Skeletal muscle cell (primary cell): Measurements from ENCODE around the gene KIF2A.
A peak's percentile ranks its signal among the peaks of the same experiment; 100 is the strongest.
"Not testable (repeated sequence)": the region's sequence is repeated elsewhere in the genome, so short reads cannot be mapped to it uniquely, and the experiment has no call there.

ENCODE experiments used
- DNase-seq: peaks from one replicate; pipeline ENCODE4 v3.0.0-alpha.2; 2010; ENCODE audit warnings: low read depth
- H3K4me3 ChIP-seq: 2 replicates; pipeline ENCODE4 v1.5.1; 2011; ENCODE audit warnings: low read depth, mild to moderate bottlenecking, control low read depth, low read length, moderate library complexity

Gene KIF2A

DNA sequence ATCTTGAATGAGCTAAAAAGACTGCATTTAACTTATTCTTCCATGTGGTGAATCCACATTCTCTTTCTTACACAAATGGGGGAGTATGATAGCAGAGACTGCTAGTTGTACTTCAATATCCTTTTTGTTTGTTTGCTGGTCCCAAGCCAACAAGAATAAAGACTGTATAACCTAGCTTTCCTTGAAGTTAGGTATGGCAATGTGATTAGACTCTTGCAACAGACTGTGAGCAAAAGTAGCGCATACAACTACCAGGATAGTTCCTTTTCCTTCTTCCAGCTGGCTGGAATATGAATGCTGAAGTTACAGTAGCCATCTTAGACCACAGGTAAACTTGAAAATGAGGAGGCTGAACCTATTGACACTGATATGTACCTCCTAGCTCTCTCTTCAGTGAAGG is 17.9 kb upstream of the KIF2A start:
- DNase-seq = no peak
- no peak overlapping the region for H3K4me3 ChIP-seq

DNA sequence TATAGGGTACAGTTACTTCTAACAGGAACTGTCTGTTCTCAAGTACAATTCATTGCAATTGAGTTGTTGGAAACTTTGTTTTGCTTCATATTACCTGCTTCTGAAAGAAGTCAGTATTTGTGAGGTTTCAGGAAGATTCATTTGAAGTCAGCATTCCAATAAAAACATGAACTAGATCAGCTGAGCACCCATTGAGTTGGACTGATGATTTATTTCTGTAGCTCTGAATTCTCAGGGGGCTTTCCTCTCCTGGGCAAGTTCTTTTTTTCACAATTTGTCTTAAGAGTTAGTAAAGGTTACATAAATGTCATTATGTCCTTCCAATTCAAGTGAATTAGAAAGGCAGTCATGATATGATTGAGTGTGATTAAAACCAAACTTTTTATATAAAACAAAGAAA is 16.2 kb upstream of the KIF2A start:
- H3K4me3 ChIP-seq = no peak overlapping the region
- no peak for DNase-seq

DNA sequence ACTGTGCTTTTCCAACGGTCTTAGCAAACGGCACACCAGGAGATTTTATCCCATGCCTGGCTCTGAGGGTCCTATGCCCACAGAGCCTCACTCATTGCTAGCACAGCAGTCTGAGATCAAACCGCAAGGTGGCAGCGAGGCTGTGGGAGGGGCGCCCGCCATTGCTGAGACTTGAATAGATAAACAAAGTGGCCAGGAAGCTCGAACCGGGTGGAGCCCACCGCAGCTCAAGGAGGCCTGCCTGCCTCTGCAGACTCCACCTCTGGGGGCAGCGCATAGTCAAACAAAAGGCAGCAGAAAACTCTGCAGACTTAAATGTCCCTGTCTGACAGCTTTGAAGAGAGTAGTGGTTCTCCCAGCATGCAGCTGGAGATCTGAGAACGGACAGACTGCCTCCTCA is 14.2 kb upstream of the KIF2A start:
- DNase-seq, H3K4me3 ChIP-seq: not testable (repeated sequence)

GRCh38 chr5:62296998-62297397 is 9.0 kb upstream of the KIF2A start:
- no peak for DNase-seq
- no peak overlapping the region for H3K4me3 ChIP-seq

DNA sequence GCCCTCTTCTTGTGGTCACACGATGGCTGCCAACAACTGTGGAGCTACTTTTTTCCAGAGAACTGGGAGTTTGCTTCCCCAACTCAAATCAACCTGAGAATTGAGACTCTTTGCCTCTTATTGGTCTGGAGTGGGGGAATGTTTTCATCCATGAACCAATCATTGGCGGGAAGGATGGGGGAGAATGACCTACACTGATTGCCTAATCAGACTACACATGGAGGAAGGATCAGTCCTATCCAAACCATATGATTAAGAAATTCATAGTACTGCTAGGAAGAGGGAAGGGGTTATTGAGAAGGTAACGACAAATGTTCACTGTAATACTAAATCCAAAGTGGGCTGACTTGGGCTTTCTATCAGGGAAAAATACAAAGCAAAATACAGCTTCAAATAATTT is 7.9 kb upstream of the KIF2A start:
- H3K4me3 ChIP-seq = no peak overlapping the region
- DNase-seq = no peak

DNA sequence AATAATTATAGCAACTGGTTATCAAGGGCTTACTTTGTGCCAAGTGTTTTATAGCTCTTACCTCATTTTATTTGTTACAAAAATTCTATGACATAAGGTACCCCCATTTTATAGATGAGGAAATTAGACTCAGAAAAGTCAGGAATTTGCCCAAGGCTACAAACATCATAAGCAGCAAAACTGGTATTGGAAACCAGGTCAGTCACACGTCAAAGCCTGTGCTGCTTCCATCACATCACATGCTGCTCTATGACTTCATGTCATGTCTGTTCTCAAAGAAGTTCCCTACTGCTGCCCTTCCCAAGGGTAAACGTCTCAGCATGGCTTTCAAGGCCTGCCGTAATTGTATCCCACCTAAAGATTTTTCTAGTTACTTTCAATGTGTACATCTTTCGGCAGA is 6.9 kb upstream of the KIF2A start:
- no peak for DNase-seq
- H3K4me3 ChIP-seq = no peak overlapping the region

GRCh38 chr5:62299600-62299999 is 6.4 kb upstream of the KIF2A start:
- DNase-seq = no peak
- no peak overlapping the region for H3K4me3 ChIP-seq

DNA sequence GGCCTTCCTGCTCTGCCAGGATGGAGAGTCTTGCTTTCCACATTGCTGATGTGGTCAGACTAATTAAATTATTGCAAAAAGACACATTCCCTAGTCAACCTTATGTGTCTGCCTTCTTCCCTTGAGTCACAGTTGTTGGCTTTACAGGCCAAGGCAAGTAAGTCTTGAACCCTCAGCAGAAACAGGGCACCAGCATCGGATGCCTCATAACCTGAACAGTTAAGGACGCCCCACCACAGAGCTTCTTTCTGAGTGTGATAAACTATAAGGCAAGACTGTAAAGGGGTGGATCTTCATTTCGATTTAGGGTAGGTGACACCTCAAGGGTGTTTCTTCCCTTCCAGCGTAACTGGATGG is 670 bp upstream of the KIF2A start:
- peak overlapping the region; percentile 91 for H3K4me3 ChIP-seq
- no peak for DNase-seq

- DNase-seq = no peak
- peak overlapping the region; percentile 91 for H3K4me3 ChIP-seq
These were observed 403 bp downstream of the KIF2A start for GRCh38 chr5:62306323-62306895.

GRCh38 chr5:62306896-62307689 is 1.1 kb downstream of the KIF2A start:
- no peak for DNase-seq

DNA sequence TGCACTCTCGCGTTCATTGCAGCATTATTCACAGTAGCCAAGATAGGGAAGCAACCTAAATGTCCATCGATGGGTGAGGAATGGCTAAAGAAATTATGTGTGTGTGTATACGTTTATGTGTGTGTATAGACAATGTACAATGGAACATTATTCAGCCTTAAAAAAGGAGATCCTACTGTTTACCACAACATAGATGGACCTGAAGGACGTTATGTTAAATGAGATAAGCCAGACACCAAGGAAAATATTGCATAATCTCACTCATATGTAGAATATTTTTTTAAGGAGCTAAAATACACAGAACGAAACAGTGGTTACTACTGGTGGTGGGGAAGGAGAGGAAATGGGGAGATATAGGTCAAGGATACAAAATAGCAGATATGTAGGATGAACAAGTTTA is 2.4 kb downstream of the KIF2A start:
- no peak overlapping the region for H3K4me3 ChIP-seq
- DNase-seq = no peak

More at GRCh38 chr5:62306896-62307689, 1.1 kb downstream of the KIF2A start:
- peak overlapping the region; percentile 91 for H3K4me3 ChIP-seq

DNA sequence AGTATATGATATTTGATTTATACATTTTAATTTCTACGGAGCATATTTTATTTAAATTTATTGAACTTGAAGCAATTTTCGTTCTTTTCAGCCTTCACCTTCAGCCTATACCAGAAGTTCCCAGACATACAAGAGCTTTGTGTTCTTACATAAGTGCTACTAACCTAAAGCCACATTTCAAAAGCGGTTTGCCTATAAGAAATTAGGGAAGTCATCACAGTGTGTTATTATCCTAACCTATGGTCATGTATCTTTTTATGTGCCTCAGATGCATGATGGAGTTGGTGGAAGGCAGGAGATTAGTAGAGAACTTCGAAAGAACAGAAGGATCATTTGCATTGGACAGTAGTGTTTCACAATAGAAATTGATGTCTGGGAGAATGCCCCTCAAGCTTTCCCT is 3.1 kb downstream of the KIF2A start:
- no peak for DNase-seq
- no peak overlapping the region for H3K4me3 ChIP-seq

- DNase-seq = no peak
These were observed 4.6 kb downstream of the KIF2A start for GRCh38 chr5:62310426-62311143.

DNA sequence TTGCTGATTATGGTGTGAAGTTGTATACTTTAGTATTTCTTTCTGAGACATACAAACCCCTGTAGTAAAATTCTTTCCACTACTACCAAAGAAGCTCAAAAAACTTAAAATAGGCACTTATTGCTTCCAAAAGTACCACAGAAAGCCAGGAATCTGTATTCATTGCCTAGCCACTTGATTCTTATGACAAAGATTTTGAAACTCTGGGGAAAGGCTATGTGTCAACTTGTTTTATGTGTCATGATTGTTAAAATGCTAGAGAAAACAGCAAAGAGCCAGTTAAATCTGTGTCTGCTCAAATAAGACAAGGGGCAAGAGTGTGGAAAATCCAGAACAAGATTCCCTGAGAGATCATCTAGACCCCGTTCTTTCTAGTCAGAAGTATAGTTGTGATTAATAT is 6.0 kb downstream of the KIF2A start:
- no peak for DNase-seq
- H3K4me3 ChIP-seq = no peak overlapping the region

More at GRCh38 chr5:62310426-62311143, 4.6 kb downstream of the KIF2A start:
- H3K4me3 ChIP-seq = no peak overlapping the region

- DNase-seq = no peak
- H3K4me3 ChIP-seq = no peak overlapping the region
These were observed 6.7 kb downstream of the KIF2A start for GRCh38 chr5:62312674-62313073.

DNA sequence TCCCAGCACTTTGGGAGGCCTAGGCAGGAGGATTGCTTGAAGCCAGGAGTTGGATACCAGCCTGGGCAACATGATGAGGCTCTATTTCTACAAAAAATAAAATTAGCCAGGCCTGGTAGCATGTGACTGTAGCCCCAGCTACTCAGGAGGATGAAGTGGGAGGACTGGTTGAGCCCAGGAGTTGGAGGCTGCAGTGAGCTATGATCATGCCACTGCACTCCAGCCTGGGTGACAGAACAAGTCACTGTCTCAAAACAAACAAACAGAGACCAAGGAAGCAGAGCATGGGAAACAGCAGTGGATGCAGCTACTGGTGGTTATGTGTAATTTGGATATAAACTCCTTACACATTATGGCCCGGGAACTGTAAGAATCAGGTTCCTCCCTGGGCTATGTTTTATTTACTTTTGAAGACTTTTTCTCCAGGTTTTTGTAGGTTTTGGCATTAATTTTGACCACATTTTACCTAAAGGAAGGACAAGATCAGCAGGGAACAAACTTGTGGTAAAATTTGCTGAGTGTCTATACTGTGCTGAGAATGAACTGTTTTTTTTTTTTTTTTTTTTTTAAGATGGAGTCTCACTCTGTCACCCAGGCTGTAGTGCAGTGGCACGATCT is 8.3 kb downstream of the KIF2A start:
- H3K4me3 ChIP-seq = no peak overlapping the region
- DNase-seq = no peak

DNA sequence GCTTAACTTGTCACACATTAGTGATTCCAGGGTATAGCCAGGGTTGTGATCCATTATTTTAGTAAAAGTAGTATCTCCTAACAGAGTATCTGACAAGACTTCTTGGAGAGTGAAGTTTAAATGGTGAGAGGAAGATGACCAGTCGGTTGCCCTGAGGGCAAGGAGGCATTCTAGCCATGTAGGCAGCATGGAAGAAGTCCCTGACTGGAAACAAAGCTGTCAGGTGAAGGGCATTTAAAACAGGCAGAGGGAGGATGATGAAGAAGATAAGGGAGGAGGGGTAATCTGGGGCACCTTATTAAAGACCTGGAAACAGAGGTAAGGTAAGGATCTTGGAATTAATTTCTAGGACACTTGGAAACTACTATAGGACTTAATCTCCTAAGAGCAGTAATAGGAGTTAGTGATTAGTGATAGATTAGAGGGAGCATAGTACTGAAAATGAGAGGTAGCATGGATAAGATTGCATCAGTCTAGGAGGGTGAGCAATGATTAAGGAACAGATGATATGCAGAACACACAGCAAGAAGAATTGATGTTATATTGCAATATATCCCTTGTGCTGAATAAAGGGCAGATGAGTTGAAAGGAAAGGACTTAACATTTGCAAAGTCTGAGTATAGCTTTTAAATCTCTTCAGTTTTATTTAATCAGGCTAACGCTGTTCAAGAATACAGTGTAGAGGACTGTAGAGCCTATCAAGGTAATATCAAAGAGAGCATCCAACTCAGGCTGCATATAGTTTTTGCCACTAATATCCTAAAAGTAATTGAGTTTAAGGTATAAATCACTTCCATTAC is 9.6 kb downstream of the KIF2A start:
- H3K4me3 ChIP-seq = no peak overlapping the region

DNA sequence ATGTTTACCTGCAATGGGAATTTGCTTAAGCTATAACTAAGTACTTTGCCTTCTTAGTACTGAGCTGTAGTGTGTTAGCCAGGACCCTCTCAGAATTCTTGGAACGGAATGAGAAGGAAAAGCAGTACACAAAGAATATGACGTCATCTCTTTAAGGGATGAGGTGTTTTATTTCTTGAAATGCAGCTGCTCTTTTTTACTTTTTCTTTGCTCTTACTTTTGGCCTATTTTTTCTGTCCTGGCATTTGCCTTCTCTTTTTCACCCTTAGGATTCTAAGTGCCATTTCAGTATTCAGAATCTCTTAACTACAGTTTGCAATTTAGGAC is 10.1 kb downstream of the KIF2A start:
- no peak overlapping the region for H3K4me3 ChIP-seq
- no peak for DNase-seq

More for the DNA sequence above, 9.6 kb downstream of the KIF2A start:
- DNase-seq = no peak

- DNase-seq = no peak
- no peak overlapping the region for H3K4me3 ChIP-seq
These were observed 11.8 kb downstream of the KIF2A start for GRCh38 chr5:62317810-62318209.

DNA sequence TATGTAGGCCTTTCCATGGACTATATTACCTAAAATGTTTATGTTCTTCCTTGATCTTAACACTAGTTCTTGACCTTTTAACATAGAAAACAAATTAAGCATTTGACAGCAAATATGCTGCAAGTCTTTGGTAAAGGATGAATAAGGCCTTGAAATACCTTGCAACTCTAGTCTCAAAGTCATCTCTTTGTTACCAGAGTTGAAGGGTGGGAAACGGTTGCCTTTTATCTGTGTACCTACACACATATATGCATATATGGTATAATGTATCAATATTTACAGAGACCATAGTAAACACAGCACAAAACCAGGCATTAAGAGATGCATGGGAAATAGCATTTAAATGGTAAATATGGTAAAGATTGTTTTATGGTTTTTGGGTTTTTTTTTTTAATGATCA is 16.5 kb downstream of the KIF2A start:
- H3K4me3 ChIP-seq = no peak overlapping the region
- DNase-seq = no peak
